GM19397 (cell line): Measurements from ENCODE around the gene CMIP.
"Not testable (repeated sequence)": the region's sequence is repeated elsewhere in the genome, so short reads cannot be mapped to it uniquely, and the experiment has no call there.

Source experiments
- ATAC-seq: cut with Tn5 transposase; IDR thresholded peaks from one replicate; pipeline ENCODE4 v1.9.1; 2021; ENCODE audit warnings: mild to moderate bottlenecking, moderate library complexity; ENCODE audit not compliant: unreplicated experiment

The CMIP gene

GRCh38 chr16:81514041-81514559, 69.5 kb downstream of the CMIP start:
- peak; percentile 64 for ATAC-seq

GRCh38 chr16:81514568-81515258, 70.1 kb downstream of the CMIP start:
- ATAC-seq: no peak

GRCh38 chr16:81515281-81515680, 70.7 kb downstream of the CMIP start:
- ATAC-seq: no peak

GRCh38 chr16:81515721-81516120, 71.1 kb downstream of the CMIP start:
- no peak for ATAC-seq

- no peak for ATAC-seq
Measured at GRCh38 chr16:81516478-81517149, 72.0 kb downstream of the CMIP start.

GRCh38 chr16:81517150-81517499, 72.5 kb downstream of the CMIP start:
- no peak for ATAC-seq

GRCh38 chr16:81517629-81518438, 73.2 kb downstream of the CMIP start:
- no peak for ATAC-seq

- no peak for ATAC-seq
Measured at GRCh38 chr16:81518439-81518757, 73.8 kb downstream of the CMIP start.

GRCh38 chr16:81519301-81520150, 74.9 kb downstream of the CMIP start:
- no peak for ATAC-seq

- no peak for ATAC-seq
Measured at GRCh38 chr16:81520151-81520470, 75.5 kb downstream of the CMIP start.

GRCh38 chr16:81520560-81521135, 76.0 kb downstream of the CMIP start:
- ATAC-seq: no peak

- ATAC-seq: peak; percentile 57
Measured at GRCh38 chr16:81521141-81521626, 76.6 kb downstream of the CMIP start.

- no peak for ATAC-seq
Measured at GRCh38 chr16:81522108-81522701, 77.6 kb downstream of the CMIP start.

GRCh38 chr16:81522851-81523250, 78.2 kb downstream of the CMIP start:
- ATAC-seq: not testable (repeated sequence)

GRCh38 chr16:81523387-81524115, 78.9 kb downstream of the CMIP start:
- ATAC-seq: no peak

- ATAC-seq: no peak
Measured at GRCh38 chr16:81524382-81524781, 79.8 kb downstream of the CMIP start.

GRCh38 chr16:81524885-81525284, 80.3 kb downstream of the CMIP start:
- ATAC-seq: not testable (repeated sequence)

GRCh38 chr16:81526199-81526598, 81.6 kb downstream of the CMIP start:
- ATAC-seq: no peak

- no peak for ATAC-seq
Measured at GRCh38 chr16:81526935-81527334, 82.3 kb downstream of the CMIP start.
